Thyroid gland (tissue), 4 donors: ENCODE measurements around the gene PRPF6. TPM values are rescaled to one million over a fixed set of nuclear protein-coding genes. Genes with fewer than 3 reads are reported as not detected.

ENCODE experiments used
- DNase-seq, 2 donors: peaks; one replicate each; pipeline ENCODE4 v3.0.0-alpha.2; 2019
- H3K27ac ChIP-seq, 3 donors: fragments of 200-600 bp; sonication (generic); 1 replicate in 2 of 3; 2 replicates in 1 of 3; pipeline ENCODE4 v1.5.1; 2016 to 2019; ENCODE audit warnings: mild to moderate bottlenecking in 1 of 3, moderate library complexity in 1 of 3
- H3K27me3 ChIP-seq: fragments of 200-600 bp; sonication (generic); one replicate; pipeline ENCODE4 v1.5.1; 2019
- H3K36me3 ChIP-seq, 2 donors: fragments of 200-600 bp; sonication (generic); one replicate each; pipeline ENCODE4 v1.5.1; 2016 to 2019
- H3K4me1 ChIP-seq, 2 donors: fragments of 200-600 bp; sonication (generic); one replicate each; pipeline ENCODE4 v1.5.1; 2017 to 2019
- H3K4me3 ChIP-seq, 3 donors: fragments of 200-600 bp; sonication (generic); replicated peaks in 1 of 3; 1 replicate in 2 of 3; 2 replicates in 1 of 3; pipeline ENCODE4 v1.5.1; 2016; ENCODE audit warnings: mild to moderate bottlenecking in 1 of 3
- H3K9me3 ChIP-seq: fragments of 200-600 bp; sonication (generic); one replicate; pipeline ENCODE4 v1.5.1; 2017
- CTCF ChIP-seq, 6 experiments: fragments of 200-600 bp in 3 of 6; fragments of 450-650 bp in 3 of 6; sonication (generic) in 3 of 6; IDR thresholded peaks; one replicate each; pipeline ENCODE4 v1.5.1; 2016 to 2019; ENCODE audit warnings: antibody characterized with exemption in 6 of 6, mild to moderate bottlenecking in 2 of 6, inconsistent platforms in 1 of 6, moderate library complexity in 1 of 6
- POLR2A ChIP-seq, 2 donors: fragments of 450-650 bp; IDR thresholded peaks; one replicate each; pipeline ENCODE4 v1.6.1; 2017; ENCODE audit warnings: antibody characterized with exemption in 2 of 2, mild to moderate bottlenecking in 2 of 2, moderate library complexity in 1 of 2
- WGBS, 2 donors: methylation state at CpG; one replicate each; pipeline ENCODE4 v1.1.5; 2017; 5-methylcytosine and 5-hydroxymethylcytosine counted together
- intact Hi-C: fragments of 100-400 bp; cut with DNase I; formaldehyde crosslinking; loops from one replicate; pipeline ENCODE4 v1.15.1; 2023
- total RNA-seq, 4 donors: library from RNA; depleted of rRNA; stranded (reverse); fragments of >200 nt; gene quantifications; one replicate each; pipeline ENCODE4 v1.2.3, GENCODE V29; 2016

PRPF6 gene
- total RNA-seq, 4 donors from 2014 or later: 62.8 to 76.2 (median 70.1) TPM

- no peak overlapping the region for H3K27ac ChIP-seq
- H3K9me3 ChIP-seq: no peaks in the 10 kb centered on the region
- peaks cover 0 to 10% of the 10 kb centered on the region in 2 donors for H3K36me3 ChIP-seq
- peaks cover 11 to 21% of the 10 kb centered on the region in 2 donors for H3K4me1 ChIP-seq
- no peak overlapping the region for H3K4me3 ChIP-seq
- intact Hi-C loops: no loop called here
- no peak for TF ChIP-seq CTCF (IDR thresholded peaks at IDR 0.05)
- no peak for TF ChIP-seq POLR2A (IDR thresholded peaks at IDR 0.05)
- H3K27me3 ChIP-seq: no peaks in the 10 kb centered on the region
- WGBS, 2 donors: 59 to 70% methylated on average over 13 of the region's 15 CpGs
- DNase-seq: no peak
Observed at GRCh38 chr20:64077876-64078551, 97.1 kb downstream of the PRPF6 start.

GRCh38 chr20:64078934-64079272, 98.0 kb downstream of the PRPF6 start:
- peak overlapping the region in 2 of 3 donors; percentile 71 to 74 for H3K27ac ChIP-seq
- 30 to 34% methylated on average over 3 of the region's 4 CpGs for WGBS, 2 donors

GRCh38 chr20:64079273-64080012, 98.5 kb downstream of the PRPF6 start, which contains the start of gene RGS19:
Gene RGS19, minus strand, starts transcription at chr20:64079518. Its CDS starts 2,632 bp downstream, at chr20:64076886.
- peak; percentile 71 to 78 for DNase-seq
- intact Hi-C loops: no loop called here
- 7% methylated on average over 3 of the region's 73 CpGs; no CpG with 5 or more reads in 1 of the 2 donors for WGBS, 2 donors
- Histone ChIP-seq H3K27me3 (no peaks in the 10 kb centered on the region), H3K36me3 (no peaks in the 10 kb centered on the region), H3K9me3 (no peaks in the 10 kb centered on the region), H3K4me1 (peaks cover 11 to 35% of the 10 kb centered on the region in 2 donors), H3K4me3 (peak within 1 kb of the TSS; percentile 10 to 78 (median 25)), H3K27ac (peak within 1 kb of the TSS; percentile 41 to 77 (median 75))
- TF ChIP-seq CTCF (IDR thresholded peaks at IDR 0.05) (no peak), POLR2A (IDR thresholded peaks at IDR 0.05) (peak in 1 of 2 donors; percentile 32)

More at GRCh38 chr20:64078934-64079272, 98.0 kb downstream of the PRPF6 start:
- peaks cover 0 to 4% of the 10 kb centered on the region in 2 donors for H3K36me3 ChIP-seq
- H3K4me3 ChIP-seq: peak overlapping the region; percentile 10 to 78 (median 25)
- DNase-seq: no peak
- H3K9me3 ChIP-seq: no peaks in the 10 kb centered on the region
- no peaks in the 10 kb centered on the region for H3K27me3 ChIP-seq
- TF ChIP-seq CTCF (IDR thresholded peaks at IDR 0.05) (no peak), POLR2A (IDR thresholded peaks at IDR 0.05) (no peak)
- intact Hi-C loops: no loop called here
- H3K4me1 ChIP-seq: peaks cover 11 to 30% of the 10 kb centered on the region in 2 donors

GRCh38 chr20:64080013-64080812, 99.3 kb downstream of the PRPF6 start, which contains the start of gene OPRL1:
Gene OPRL1, plus strand, starts transcription at chr20:64080082. Its CDS starts 12,639 bp downstream, at chr20:64092721.
- no peaks in the 10 kb centered on the region for H3K9me3 ChIP-seq
- H3K27me3 ChIP-seq: no peaks in the 10 kb centered on the region
- no peak for DNase-seq
- no peak for TF ChIP-seq POLR2A (IDR thresholded peaks at IDR 0.05)
- no peak for TF ChIP-seq CTCF (IDR thresholded peaks at IDR 0.05)
- 26 to 30% methylated on average over 12 to 18 of the region's 62 CpGs for WGBS, 2 donors
- H3K4me1 ChIP-seq: peaks cover 11 to 39% of the 10 kb centered on the region in 2 donors
- intact Hi-C loops: no loop called here
- H3K27ac ChIP-seq: peak within 1 kb of the TSS; percentile 41 to 77 (median 75)
- H3K36me3 ChIP-seq: no peaks in the 10 kb centered on the region
- peak within 1 kb of the TSS; percentile 10 to 78 (median 25) for H3K4me3 ChIP-seq
